ENCODE data around the gene ABHD2. TPM values are rescaled to one million over a fixed set of nuclear protein-coding genes. Genes with fewer than 3 reads are reported as not detected.

The ABHD2 gene
- total RNA-seq, 2 experiments from 2014 or later = 16.1 to 22.8 TPM

GRCh38 chr15:89093509-89093908 is 5.3 kb downstream of the ABHD2 start:
- intact Hi-C loops (cut with micrococcal nuclease; ENCODE audit: unreplicated experiment) = no loop called here

GRCh38 chr15:89095073-89095472 is 6.8 kb downstream of the ABHD2 start:
- Histone ChIP-seq H3K27ac (ENCODE audit: low read depth, low read length, poor library complexity, severe bottlenecking) (no peak overlapping the region), H3K4me3 (ENCODE audit: low read depth, low read length, poor library complexity, severe bottlenecking) (no peak overlapping the region), H3K4me1 (ENCODE audit: insufficient read depth, low read length, poor library complexity, severe bottlenecking) (peaks cover 10% of the 10 kb centered on the region), H2AFZ (ENCODE audit: low read length) (no peak overlapping the region), H3K9me3 (ENCODE audit: low read length) (no peaks in the 10 kb centered on the region), H3K79me2 (ENCODE audit: insufficient read depth, low read depth, low read length) (no peaks in the 10 kb centered on the region), H3K4me2 (ENCODE audit: low read length) (no peak overlapping the region), H3K36me3 (ENCODE audit: insufficient read depth, low read length) (no peaks in the 10 kb centered on the region), H4K20me1 (ENCODE audit: insufficient read depth, low read length) (no peaks in the 10 kb centered on the region), H3K9me2 (ENCODE audit: insufficient read depth, low read length) (no peaks in the 10 kb centered on the region)
- BruUV-seq (replicated peaks) = no TSS peak
- intact Hi-C loops (cut with micrococcal nuclease; ENCODE audit: unreplicated experiment) = no loop called here
- ChIA-PET POLR2A (no interaction called here), CTCF (ENCODE audit: unreplicated experiment) (no interaction called here)
- DNase-seq (ENCODE audit: low spot score) = no peak
- TF ChIP-seq CTCF (conservative IDR thresholded peaks at IDR 0.05; ENCODE audit: low read length) (no peak), EZH2phosphoT487 (IDR thresholded peaks at IDR 0.05; ENCODE audit: borderline replicate concordance, low read depth, low read length) (no peak)

More at GRCh38 chr15:89093509-89093908, 5.3 kb downstream of the ABHD2 start:
- Histone ChIP-seq H3K36me3 (ENCODE audit: insufficient read depth, low read length) (no peaks in the 10 kb centered on the region), H3K4me1 (ENCODE audit: insufficient read depth, low read length, poor library complexity, severe bottlenecking) (peaks cover 18% of the 10 kb centered on the region), H4K20me1 (ENCODE audit: insufficient read depth, low read length) (no peaks in the 10 kb centered on the region), H3K9me2 (ENCODE audit: insufficient read depth, low read length) (no peaks in the 10 kb centered on the region), H2AFZ (ENCODE audit: low read length) (no peak overlapping the region), H3K79me2 (ENCODE audit: insufficient read depth, low read depth, low read length) (no peaks in the 10 kb centered on the region), H3K27ac (ENCODE audit: low read depth, low read length, poor library complexity, severe bottlenecking) (no peak overlapping the region), H3K4me2 (ENCODE audit: low read length) (no peak overlapping the region), H3K4me3 (ENCODE audit: low read depth, low read length, poor library complexity, severe bottlenecking) (no peak overlapping the region), H3K9me3 (ENCODE audit: low read length) (no peaks in the 10 kb centered on the region)
- CTCF ChIA-PET (ENCODE audit: unreplicated experiment) = no interaction called here
- TF ChIP-seq EZH2phosphoT487 (IDR thresholded peaks at IDR 0.05; ENCODE audit: borderline replicate concordance, low read depth, low read length) = no peak
- TF ChIP-seq CTCF (conservative IDR thresholded peaks at IDR 0.05; ENCODE audit: low read length) = no peak
- BruUV-seq (replicated peaks) = no TSS peak
- DNase-seq (ENCODE audit: low spot score) = no peak
- POLR2A ChIA-PET = no interaction called here

GRCh38 chr15:89095556-89095955 is 7.3 kb downstream of the ABHD2 start:
- no peak for TF ChIP-seq CTCF (conservative IDR thresholded peaks at IDR 0.05; ENCODE audit: low read length)
- TF ChIP-seq EZH2phosphoT487 (IDR thresholded peaks at IDR 0.05; ENCODE audit: borderline replicate concordance, low read depth, low read length) = no peak
- ChIA-PET CTCF (ENCODE audit: unreplicated experiment) (no interaction called here), POLR2A (interaction anchor here (1.3 kb wide), 1 partner anchor 55 kb away, joined by 3 read pairs; no protein-coding TSS in a partner anchor)
- no TSS peak for BruUV-seq (replicated peaks)
- peaks cover 8% of the 10 kb centered on the region for H3K4me1 ChIP-seq (ENCODE audit: insufficient read depth, low read length, poor library complexity, severe bottlenecking)
- H3K9me3 ChIP-seq (ENCODE audit: low read length) = no peaks in the 10 kb centered on the region
- no peaks in the 10 kb centered on the region for H4K20me1 ChIP-seq (ENCODE audit: insufficient read depth, low read length)
- H3K36me3 ChIP-seq (ENCODE audit: insufficient read depth, low read length) = no peaks in the 10 kb centered on the region
- no peaks in the 10 kb centered on the region for H3K79me2 ChIP-seq (ENCODE audit: insufficient read depth, low read depth, low read length)
- H3K9me2 ChIP-seq (ENCODE audit: insufficient read depth, low read length) = no peaks in the 10 kb centered on the region
- no peak overlapping the region for H3K4me2 ChIP-seq (ENCODE audit: low read length)
- H3K27ac ChIP-seq (ENCODE audit: low read depth, low read length, poor library complexity, severe bottlenecking) = no peak overlapping the region
- no peak overlapping the region for H3K4me3 ChIP-seq (ENCODE audit: low read depth, low read length, poor library complexity, severe bottlenecking)
- intact Hi-C loops (cut with micrococcal nuclease; ENCODE audit: unreplicated experiment) = no loop called here
- H2AFZ ChIP-seq (ENCODE audit: low read length) = no peak overlapping the region
- no peak for DNase-seq (ENCODE audit: low spot score)

Measured in OCI-LY7 (cell line).